ENCODE measurements around the gene ZNF276.

DNA sequence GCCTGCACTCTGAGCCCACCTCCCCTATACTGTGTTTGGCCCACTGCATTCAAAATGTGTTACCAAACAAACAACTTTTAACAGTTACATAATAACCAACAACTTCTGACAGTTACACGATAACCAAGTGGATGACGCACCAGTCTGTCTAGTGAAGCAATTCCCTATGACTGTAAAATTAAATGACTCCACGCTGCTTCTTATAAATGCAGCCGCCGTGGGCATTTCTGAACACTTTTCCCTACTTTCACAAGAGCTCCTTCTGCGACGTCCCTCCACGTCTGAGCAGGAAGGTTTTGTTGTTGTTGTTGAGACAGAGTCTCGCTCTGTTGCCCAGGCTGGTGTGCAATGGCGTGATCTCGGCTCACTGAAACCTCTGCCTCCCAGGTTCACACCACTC lies 27.6 kb downstream of the ZNF276 start:
- TF ChIP-seq TAF1 (IDR thresholded peaks at IDR 0.05; ENCODE audit: low read depth, low read length): no peak
- TF ChIP-seq POLR2AphosphoS5 (IDR thresholded peaks at IDR 0.05; ENCODE audit: low read depth, low read length): no peak
- TF ChIP-seq POLR2A (IDR thresholded peaks at IDR 0.05; ENCODE audit: low read depth, low read length): no peak
- no peak for TF ChIP-seq POU2F2 (IDR thresholded peaks at IDR 0.05; ENCODE audit: low read depth, low read length)
- no peak for TF ChIP-seq SPI1 (IDR thresholded peaks at IDR 0.05; ENCODE audit: low read depth, low read length)
